Neural progenitor cell (in vitro differentiated cells): ENCODE data around the gene ARSB. TPM values are rescaled to one million over a fixed set of nuclear protein-coding genes. Genes with fewer than 3 reads are reported as not detected.

Source experiments
- DNase-seq: peaks from one replicate; pipeline ENCODE4 v3.0.0-alpha.2; 2016; ENCODE audit warnings: low spot score
- H2AFZ ChIP-seq: fragments of 200-600 bp; sonication (generic); replicated peaks from 2 replicates; pipeline ENCODE4 v1.6.1; 2016; ENCODE audit warnings: antibody characterized with exemption
- H3F3A ChIP-seq: fragments of 200-600 bp; sonication (generic); 2 replicates; pipeline ENCODE4 v1.6.1; 2016; ENCODE audit warnings: antibody characterized with exemption, low read depth
- H3K27ac ChIP-seq: fragments of 200-600 bp; sonication (generic); 2 replicates; pipeline ENCODE4 v1.5.1; 2016; ENCODE audit warnings: mild to moderate bottlenecking
- H3K27me3 ChIP-seq: fragments of 200-600 bp; sonication (generic); 2 replicates; pipeline ENCODE4 v1.6.1; 2016; ENCODE audit warnings: mild to moderate bottlenecking, moderate library complexity
- H3K36me3 ChIP-seq: fragments of 200-600 bp; sonication (generic); 2 replicates; pipeline ENCODE4 v1.5.1; 2016
- H3K4me1 ChIP-seq: fragments of 200-600 bp; sonication (generic); 2 replicates; pipeline ENCODE4 v1.6.1; 2016; ENCODE audit warnings: mixed run types
- H3K4me2 ChIP-seq: fragments of 200-600 bp; sonication (generic); 2 replicates; pipeline ENCODE4 v1.6.1; 2016
- H3K4me3 ChIP-seq: fragments of 200-600 bp; sonication (generic); 2 replicates; pipeline ENCODE4 v1.5.1; 2016
- H3K79me2 ChIP-seq: fragments of 200-600 bp; sonication (generic); 2 replicates; pipeline ENCODE4 v1.6.1; 2016; ENCODE audit warnings: low read depth
- H3K9ac ChIP-seq: fragments of 200-600 bp; sonication (generic); 2 replicates; pipeline ENCODE4 v1.6.1; 2016
- H3K9me3 ChIP-seq: fragments of 200-600 bp; sonication (generic); 2 replicates; pipeline ENCODE4 v1.5.1; 2016; ENCODE audit warnings: low read depth
- H4K20me1 ChIP-seq: fragments of 200-600 bp; sonication (generic); 2 replicates; pipeline ENCODE4 v1.6.1; 2016; ENCODE audit warnings: low read depth
- H3K27ac Mint-ChIP-seq: 3 replicates; pipeline ENCODE4 v1.8.0; 2021; ENCODE audit warnings: mixed read lengths
- H3K27me3 Mint-ChIP-seq: 2 replicates; pipeline ENCODE4 v1.8.0; 2022; ENCODE audit warnings: low read depth, mild to moderate bottlenecking, inconsistent platforms, moderate library complexity, mixed read lengths; ENCODE audit not compliant: insufficient read depth
- H3K36me3 Mint-ChIP-seq: 3 replicates; pipeline ENCODE4 v1.8.0; 2021; ENCODE audit warnings: mixed read lengths
- H3K4me1 Mint-ChIP-seq: 3 replicates; pipeline ENCODE4 v1.8.0; 2021; ENCODE audit warnings: mixed read lengths
- H3K4me3 Mint-ChIP-seq: 3 replicates; pipeline ENCODE4 v1.8.0; 2021; ENCODE audit warnings: mild to moderate bottlenecking, moderate library complexity, mixed read lengths
- H3K9me3 Mint-ChIP-seq: 3 replicates; pipeline ENCODE4 v1.8.0; 2020; ENCODE audit warnings: mixed read lengths
- CTCF ChIP-seq: fragments of 200-600 bp; sonication (generic); IDR thresholded peaks from 2 replicates; pipeline ENCODE4 v1.5.1; 2017; ENCODE audit warnings: antibody characterized with exemption, mild to moderate bottlenecking
- EZH2 ChIP-seq: fragments of 200-600 bp; sonication (generic); IDR thresholded peaks from 2 replicates; pipeline ENCODE4 v1.6.1; 2017; ENCODE audit warnings: antibody characterized with exemption, mild to moderate bottlenecking, moderate library complexity
- EZH2phosphoT487 ChIP-seq: fragments of 200-600 bp; sonication (generic); IDR thresholded peaks from 2 replicates; pipeline ENCODE4 v1.6.1; 2017; ENCODE audit warnings: antibody characterized with exemption
- total RNA-seq: library from RNA; depleted of rRNA; stranded (reverse); fragments of >200 nt; gene quantifications from 2 replicates; pipeline ENCODE4 v1.2.3, GENCODE V29; 2015; ENCODE audit warnings: low replicate concordance

The ARSB gene
- total RNA-seq, 1 donor from 2014 or later: 15.3 TPM

- H3K27me3 ChIP-seq: no peaks in the 10 kb centered on the region
- no peak for TF ChIP-seq EZH2phosphoT487
- no peak for TF ChIP-seq EZH2
- no peaks in the 10 kb centered on the region for H3K9me3 ChIP-seq
- peaks cover 3% of the 10 kb centered on the region for H3K4me1 Mint-ChIP-seq
- no peak overlapping the region for H3K4me3 ChIP-seq
- H3K4me2 ChIP-seq: no peak overlapping the region
- peaks cover 8% of the 10 kb centered on the region for H3K36me3 Mint-ChIP-seq
- no peaks in the 10 kb centered on the region for H3K79me2 ChIP-seq
- no peaks in the 10 kb centered on the region for H3F3A ChIP-seq
- H3K4me3 Mint-ChIP-seq: no peak overlapping the region
- no peak overlapping the region for H3K27ac Mint-ChIP-seq
- no peaks in the 10 kb centered on the region for H3K36me3 ChIP-seq
- H3K9me3 Mint-ChIP-seq: no peaks in the 10 kb centered on the region
- H3K9ac ChIP-seq: no peak overlapping the region
- H3K4me1 ChIP-seq: no peaks in the 10 kb centered on the region
- no peak overlapping the region for H2AFZ ChIP-seq
- no peaks in the 10 kb centered on the region for H4K20me1 ChIP-seq
- DNase-seq: no peak
- H3K27me3 Mint-ChIP-seq: peaks cover 3% of the 10 kb centered on the region
- no peak overlapping the region for H3K27ac ChIP-seq
These were observed 205.1 kb downstream of the ARSB start for GRCh38 chr5:78779771-78780616.

GRCh38 chr5:78779262-78779661, 205.8 kb downstream of the ARSB start:
- Histone ChIP-seq H3K27me3 (no peaks in the 10 kb centered on the region), H3K79me2 (no peaks in the 10 kb centered on the region), H3K4me2 (no peak overlapping the region), H3K9ac (no peak overlapping the region), H3K36me3 (no peaks in the 10 kb centered on the region), H2AFZ (no peak overlapping the region), H3K4me3 (no peak overlapping the region), H3K9me3 (no peaks in the 10 kb centered on the region), H3F3A (no peaks in the 10 kb centered on the region), H3K27ac (no peak overlapping the region), H3K4me1 (no peaks in the 10 kb centered on the region), H4K20me1 (no peaks in the 10 kb centered on the region)
- TF ChIP-seq CTCF: no peak
- TF ChIP-seq EZH2phosphoT487: no peak
- TF ChIP-seq EZH2: no peak
- Mint-ChIP-seq H3K36me3 (peaks cover 10% of the 10 kb centered on the region), H3K4me3 (no peak overlapping the region), H3K9me3 (no peaks in the 10 kb centered on the region), H3K27me3 (peaks cover 3% of the 10 kb centered on the region), H3K27ac (no peak overlapping the region), H3K4me1 (peaks cover 3% of the 10 kb centered on the region)
- DNase-seq: no peak

- Histone ChIP-seq H3F3A (no peaks in the 10 kb centered on the region), H3K36me3 (no peaks in the 10 kb centered on the region), H3K27me3 (no peaks in the 10 kb centered on the region), H2AFZ (no peak overlapping the region), H3K4me3 (no peak overlapping the region), H3K27ac (no peak overlapping the region), H4K20me1 (no peaks in the 10 kb centered on the region), H3K4me2 (no peak overlapping the region), H3K9ac (no peak overlapping the region), H3K9me3 (no peaks in the 10 kb centered on the region), H3K4me1 (no peaks in the 10 kb centered on the region), H3K79me2 (no peaks in the 10 kb centered on the region)
- no peak for DNase-seq
- TF ChIP-seq EZH2 (no peak), CTCF (no peak), EZH2phosphoT487 (no peak)
- Mint-ChIP-seq H3K4me3 (no peak overlapping the region), H3K9me3 (no peaks in the 10 kb centered on the region), H3K27me3 (peaks cover 3% of the 10 kb centered on the region), H3K27ac (no peak overlapping the region), H3K36me3 (peaks cover 10% of the 10 kb centered on the region), H3K4me1 (peaks cover 7% of the 10 kb centered on the region)
These were observed 206.6 kb downstream of the ARSB start for GRCh38 chr5:78778538-78778937.

GRCh38 chr5:78777901-78778300, 207.2 kb downstream of the ARSB start:
- Histone ChIP-seq H3K4me3 (no peak overlapping the region), H3K9ac (no peak overlapping the region), H4K20me1 (no peaks in the 10 kb centered on the region), H3K9me3 (no peaks in the 10 kb centered on the region), H2AFZ (no peak overlapping the region), H3K36me3 (no peaks in the 10 kb centered on the region), H3K79me2 (no peaks in the 10 kb centered on the region), H3K27ac (no peak overlapping the region), H3K4me2 (no peak overlapping the region), H3K4me1 (no peaks in the 10 kb centered on the region), H3K27me3 (no peaks in the 10 kb centered on the region), H3F3A (no peaks in the 10 kb centered on the region)
- peaks cover 3% of the 10 kb centered on the region for H3K27me3 Mint-ChIP-seq
- H3K9me3 Mint-ChIP-seq: no peaks in the 10 kb centered on the region
- TF ChIP-seq EZH2phosphoT487 (no peak), CTCF (no peak), EZH2 (no peak)
- no peak overlapping the region for H3K27ac Mint-ChIP-seq
- peaks cover 8% of the 10 kb centered on the region for H3K4me1 Mint-ChIP-seq
- no peak overlapping the region for H3K4me3 Mint-ChIP-seq
- no peak for DNase-seq
- H3K36me3 Mint-ChIP-seq: peaks cover 10% of the 10 kb centered on the region
